ENCODE data around the gene ZDHHC1.

The ZDHHC1 gene

DNA sequence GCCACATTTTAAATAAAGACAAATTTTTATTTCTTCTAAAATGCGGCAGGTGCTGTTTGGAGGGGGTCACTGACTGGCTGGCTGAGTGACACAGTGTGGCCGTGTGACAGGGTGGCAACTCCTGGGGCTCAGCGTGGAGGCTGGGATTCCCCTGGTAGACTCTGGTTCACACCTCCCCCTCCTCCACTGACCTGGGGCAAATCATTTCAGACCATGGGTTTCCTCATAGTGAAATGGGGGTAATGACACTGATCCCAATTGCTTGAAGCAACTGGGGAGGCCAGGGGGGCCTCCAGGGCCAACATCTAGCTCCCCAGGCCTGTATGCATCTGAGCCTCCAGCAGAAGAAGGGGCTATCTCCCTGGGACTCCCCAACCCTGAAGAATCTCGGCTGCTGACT lies 21.2 kb upstream of the ZDHHC1 start:
- H4K91ac ChIP-seq (ENCODE audit: low read depth, low read length), result no peak overlapping the region
- H3K27ac ChIP-seq (ENCODE audit: low read depth, low read length), result no peak overlapping the region
- no peak overlapping the region for H3K4me3 ChIP-seq (ENCODE audit: low read depth, low read length)
- H3K79me2 ChIP-seq (ENCODE audit: control insufficient read depth, insufficient read depth, low read length, poor library complexity), result no peaks in the 10 kb centered on the region
- H4K8ac ChIP-seq (ENCODE audit: low read depth, low read length), result no peak overlapping the region
- H2BK12ac ChIP-seq (ENCODE audit: low read length), result no peak overlapping the region
- H3K27me3 ChIP-seq (ENCODE audit: insufficient read depth, low read length), result no peaks in the 10 kb centered on the region
- H3K9ac ChIP-seq (ENCODE audit: low read length), result no peak overlapping the region
- no peak overlapping the region for H3K23ac ChIP-seq (ENCODE audit: low read length)
- H4K12ac ChIP-seq (ENCODE audit: low read depth, low read length), result no peak overlapping the region
- H3K36me3 ChIP-seq (ENCODE audit: control insufficient read depth in 1 of 2, insufficient read depth in 2 of 2, low read length in 2 of 2), result peaks cover 54 to 57% of the 10 kb centered on the region in 2 experiments
- H3K4ac ChIP-seq (ENCODE audit: low read depth, low read length), result no peak overlapping the region
- no peak overlapping the region for H2BK5ac ChIP-seq (ENCODE audit: low read depth, low read length, poor library complexity)
- H2BK120ac ChIP-seq (ENCODE audit: insufficient read depth, low read length, poor library complexity), result no peak overlapping the region
- no peak overlapping the region for H2AFZ ChIP-seq (ENCODE audit: insufficient read depth, low read length, poor library complexity)
- no peak for DNase-seq
- no peak overlapping the region for H3K18ac ChIP-seq (ENCODE audit: low read length)
- H3K4me2 ChIP-seq (ENCODE audit: low read length), result no peak overlapping the region
- H3K4me1 ChIP-seq (ENCODE audit: control insufficient read depth in 1 of 2, insufficient read depth in 2 of 2, low read length in 2 of 2), result no peaks in the 10 kb centered on the region
- no peaks in the 10 kb centered on the region for H3K79me1 ChIP-seq (ENCODE audit: low read length)
- H3K14ac ChIP-seq (ENCODE audit: low read length), result no peak overlapping the region
- no CpG with 5 or more reads among the region's 4 CpGs for WGBS (ENCODE audit: extremely low coverage, insufficient coverage, insufficient read length)
- peaks cover 6% of the 10 kb centered on the region for H3K9me3 ChIP-seq (ENCODE audit: insufficient read depth, low read depth, low read length)
- H2AK5ac ChIP-seq (ENCODE audit: low read length), result no peak overlapping the region

DNA sequence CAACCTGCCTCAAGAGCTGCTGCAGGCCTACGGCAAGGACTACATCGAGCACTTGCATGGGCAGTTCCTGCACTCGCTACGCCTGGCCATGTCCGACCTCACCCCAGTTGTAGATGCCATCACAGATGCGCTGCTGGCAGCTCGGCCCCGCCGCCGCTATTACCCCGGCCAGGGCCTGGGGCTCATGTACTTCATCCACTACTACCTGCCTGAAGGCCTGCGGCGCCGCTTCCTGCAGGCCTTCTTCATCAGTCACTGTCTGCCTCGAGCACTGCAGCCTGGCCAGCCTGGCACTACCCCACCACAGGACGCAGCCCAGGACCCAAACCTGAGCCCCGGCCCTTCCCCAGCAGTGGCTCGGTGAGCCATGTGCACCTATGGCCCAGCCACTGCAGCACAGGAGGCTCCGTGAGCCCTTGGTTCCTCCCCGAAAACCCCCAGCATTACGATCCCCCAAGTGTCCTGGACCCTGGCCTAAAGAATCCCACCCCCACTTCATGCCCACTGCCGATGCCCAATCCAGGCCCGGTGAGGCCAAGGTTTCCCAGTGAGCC lies 20.4 kb upstream of the ZDHHC1 start:
- no peak overlapping the region for H4K91ac ChIP-seq (ENCODE audit: low read depth, low read length)
- no peak overlapping the region for H3K18ac ChIP-seq (ENCODE audit: low read length)
- no peak overlapping the region for H2BK5ac ChIP-seq (ENCODE audit: low read depth, low read length, poor library complexity)
- H4K12ac ChIP-seq (ENCODE audit: low read depth, low read length), result no peak overlapping the region
- H3K9me3 ChIP-seq (ENCODE audit: insufficient read depth, low read depth, low read length), result peaks cover 5% of the 10 kb centered on the region
- H3K79me1 ChIP-seq (ENCODE audit: low read length), result no peaks in the 10 kb centered on the region
- no peak for DNase-seq
- no peak overlapping the region for H3K4ac ChIP-seq (ENCODE audit: low read depth, low read length)
- no peak overlapping the region for H3K9ac ChIP-seq (ENCODE audit: low read length)
- peaks cover 49 to 52% of the 10 kb centered on the region in 2 experiments for H3K36me3 ChIP-seq (ENCODE audit: control insufficient read depth in 1 of 2, insufficient read depth in 2 of 2, low read length in 2 of 2)
- no peak overlapping the region for H3K27ac ChIP-seq (ENCODE audit: low read depth, low read length)
- no peak overlapping the region for H2BK120ac ChIP-seq (ENCODE audit: insufficient read depth, low read length, poor library complexity)
- peaks cover 0 to 3% of the 10 kb centered on the region in 2 experiments for H3K4me1 ChIP-seq (ENCODE audit: control insufficient read depth in 1 of 2, insufficient read depth in 2 of 2, low read length in 2 of 2)
- peaks cover 3% of the 10 kb centered on the region for H3K27me3 ChIP-seq (ENCODE audit: insufficient read depth, low read length)
- WGBS (ENCODE audit: extremely low coverage, insufficient coverage, insufficient read length), result no CpG with 5 or more reads among the region's 23 CpGs
- no peak overlapping the region for H3K4me2 ChIP-seq (ENCODE audit: low read length)
- no peak overlapping the region for H4K8ac ChIP-seq (ENCODE audit: low read depth, low read length)
- no peak overlapping the region for H3K23ac ChIP-seq (ENCODE audit: low read length)
- H2AK5ac ChIP-seq (ENCODE audit: low read length), result no peak overlapping the region
- no peak overlapping the region for H2AFZ ChIP-seq (ENCODE audit: insufficient read depth, low read length, poor library complexity)
- H3K14ac ChIP-seq (ENCODE audit: low read length), result no peak overlapping the region
- no peak overlapping the region for H3K4me3 ChIP-seq (ENCODE audit: low read depth, low read length)
- H3K79me2 ChIP-seq (ENCODE audit: control insufficient read depth, insufficient read depth, low read length, poor library complexity), result no peaks in the 10 kb centered on the region
- H2BK12ac ChIP-seq (ENCODE audit: low read length), result no peak overlapping the region

DNA sequence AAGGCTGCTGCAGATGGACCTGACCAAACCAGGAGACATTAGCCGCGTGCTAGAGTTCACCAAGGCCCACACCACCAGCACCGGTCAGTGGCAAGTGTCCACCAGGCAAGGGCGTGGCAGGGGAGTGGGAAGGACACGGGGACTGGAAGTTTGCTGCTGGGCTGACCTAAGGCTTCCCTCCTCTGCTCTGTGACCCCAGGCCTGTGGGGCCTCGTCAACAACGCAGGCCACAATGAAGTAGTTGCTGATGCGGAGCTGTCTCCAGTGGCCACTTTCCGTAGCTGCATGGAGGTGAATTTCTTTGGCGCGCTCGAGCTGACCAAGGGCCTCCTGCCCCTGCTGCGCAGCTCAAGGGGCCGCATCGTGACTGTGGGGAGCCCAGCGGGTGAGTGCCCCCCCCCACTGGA lies 19.5 kb upstream of the ZDHHC1 start:
- Histone ChIP-seq H4K8ac (ENCODE audit: low read depth, low read length) (no peak overlapping the region), H2BK120ac (ENCODE audit: insufficient read depth, low read length, poor library complexity) (no peak overlapping the region), H4K12ac (ENCODE audit: low read depth, low read length) (no peak overlapping the region), H3K79me1 (ENCODE audit: low read length) (no peaks in the 10 kb centered on the region), H3K14ac (ENCODE audit: low read length) (no peak overlapping the region), H3K23ac (ENCODE audit: low read length) (no peak overlapping the region), H4K91ac (ENCODE audit: low read depth, low read length) (no peak overlapping the region), H2AK5ac (ENCODE audit: low read length) (no peak overlapping the region), H3K4me1 (ENCODE audit: control insufficient read depth in 1 of 2, insufficient read depth in 2 of 2, low read length in 2 of 2) (peaks cover 5 to 9% of the 10 kb centered on the region in 2 experiments), H3K27me3 (ENCODE audit: insufficient read depth, low read length) (peaks cover 9% of the 10 kb centered on the region), H3K27ac (ENCODE audit: low read depth, low read length) (no peak overlapping the region), H2AFZ (ENCODE audit: insufficient read depth, low read length, poor library complexity) (no peak overlapping the region), H3K4me3 (ENCODE audit: low read depth, low read length) (peak overlapping the region; percentile 30), H3K4me2 (ENCODE audit: low read length) (no peak overlapping the region), H3K4ac (ENCODE audit: low read depth, low read length) (no peak overlapping the region), H2BK12ac (ENCODE audit: low read length) (no peak overlapping the region), H3K79me2 (ENCODE audit: control insufficient read depth, insufficient read depth, low read length, poor library complexity) (no peaks in the 10 kb centered on the region), H2BK5ac (ENCODE audit: low read depth, low read length, poor library complexity) (no peak overlapping the region), H3K18ac (ENCODE audit: low read length) (no peak overlapping the region), H3K9ac (ENCODE audit: low read length) (no peak overlapping the region), H3K36me3 (ENCODE audit: control insufficient read depth in 1 of 2, insufficient read depth in 2 of 2, low read length in 2 of 2) (peaks cover 47 to 48% of the 10 kb centered on the region in 2 experiments), H3K9me3 (ENCODE audit: insufficient read depth, low read depth, low read length) (peaks cover 6% of the 10 kb centered on the region)
- no CpG with 5 or more reads among the region's 16 CpGs for WGBS (ENCODE audit: extremely low coverage, insufficient coverage, insufficient read length)
- no peak for DNase-seq

DNA sequence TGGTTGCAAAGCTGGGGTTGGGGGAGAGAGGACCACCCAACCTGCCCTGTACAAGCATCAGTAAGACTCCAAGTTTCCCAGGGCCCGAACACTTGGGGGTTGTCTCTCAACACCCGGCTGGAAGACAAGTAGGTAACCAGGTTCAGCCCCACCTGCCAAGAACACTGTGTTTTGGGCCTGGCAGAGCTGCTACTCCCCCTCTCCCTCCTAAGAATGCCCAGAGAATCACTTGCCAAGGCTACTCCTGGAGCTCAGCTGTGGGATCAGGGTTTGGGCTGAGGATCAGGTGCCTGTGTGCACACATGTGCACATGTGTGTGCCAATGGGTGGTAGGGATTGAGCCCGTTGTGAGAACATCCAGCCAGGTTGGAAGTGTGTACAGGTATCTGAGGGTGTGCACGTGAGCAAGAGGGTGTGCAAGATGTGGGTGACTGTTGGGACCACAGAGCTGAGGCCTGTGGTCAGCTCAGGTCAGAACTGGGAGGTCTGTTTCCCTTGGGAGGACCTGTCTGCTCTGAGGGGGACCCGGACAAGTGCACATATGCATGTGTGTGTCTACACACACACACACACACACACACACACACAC lies 16.9 kb upstream of the ZDHHC1 start:
- no peak overlapping the region for H2AK5ac ChIP-seq (ENCODE audit: low read length)
- peaks cover 9 to 15% of the 10 kb centered on the region in 2 experiments for H3K4me1 ChIP-seq (ENCODE audit: control insufficient read depth in 1 of 2, insufficient read depth in 2 of 2, low read length in 2 of 2)
- H3K9me3 ChIP-seq (ENCODE audit: insufficient read depth, low read depth, low read length), result peaks cover 4% of the 10 kb centered on the region
- no peak overlapping the region for H2AFZ ChIP-seq (ENCODE audit: insufficient read depth, low read length, poor library complexity)
- no peak for DNase-seq
- H3K27ac ChIP-seq (ENCODE audit: low read depth, low read length), result no peak overlapping the region
- H2BK5ac ChIP-seq (ENCODE audit: low read depth, low read length, poor library complexity), result no peak overlapping the region
- no CpG with 5 or more reads among the region's 5 CpGs for WGBS (ENCODE audit: extremely low coverage, insufficient coverage, insufficient read length)
- no peak overlapping the region for H3K18ac ChIP-seq (ENCODE audit: low read length)
- no peak overlapping the region for H2BK120ac ChIP-seq (ENCODE audit: insufficient read depth, low read length, poor library complexity)
- H3K23ac ChIP-seq (ENCODE audit: low read length), result no peak overlapping the region
- H3K14ac ChIP-seq (ENCODE audit: low read length), result no peak overlapping the region
- no peak overlapping the region for H3K4me3 ChIP-seq (ENCODE audit: low read depth, low read length)
- peaks cover 25 to 26% of the 10 kb centered on the region in 2 experiments for H3K36me3 ChIP-seq (ENCODE audit: control insufficient read depth in 1 of 2, insufficient read depth in 2 of 2, low read length in 2 of 2)
- H2BK12ac ChIP-seq (ENCODE audit: low read length), result no peak overlapping the region
- no peak overlapping the region for H4K8ac ChIP-seq (ENCODE audit: low read depth, low read length)
- H3K4me2 ChIP-seq (ENCODE audit: low read length), result no peak overlapping the region
- no peak overlapping the region for H4K12ac ChIP-seq (ENCODE audit: low read depth, low read length)
- H3K4ac ChIP-seq (ENCODE audit: low read depth, low read length), result no peak overlapping the region
- no peaks in the 10 kb centered on the region for H3K79me2 ChIP-seq (ENCODE audit: control insufficient read depth, insufficient read depth, low read length, poor library complexity)
- no peak overlapping the region for H4K91ac ChIP-seq (ENCODE audit: low read depth, low read length)
- peaks cover 28% of the 10 kb centered on the region for H3K27me3 ChIP-seq (ENCODE audit: insufficient read depth, low read length)
- no peaks in the 10 kb centered on the region for H3K79me1 ChIP-seq (ENCODE audit: low read length)
- no peak overlapping the region for H3K9ac ChIP-seq (ENCODE audit: low read length)
